Muscle layer of duodenum (tissue), 2 donors: ENCODE results near the gene TMEM161B.
"Not testable (repeated sequence)": the region's sequence is repeated elsewhere in the genome, so short reads cannot be mapped to it uniquely, and the experiment has no call there.

Experiments used
- H3K27ac ChIP-seq: one replicate; pipeline ENCODE4 v1.7.0; 2013; ENCODE audit warnings: mild to moderate bottlenecking, low read length
- H3K27me3 ChIP-seq: one replicate; pipeline ENCODE4 v1.7.0; 2013; ENCODE audit warnings: low read depth, mild to moderate bottlenecking, control low read depth, low read length
- H3K36me3 ChIP-seq, 2 donors: one replicate each; pipeline ENCODE4 v1.7.0; 2013; ENCODE audit warnings: low read length in 2 of 2, control low read depth in 1 of 2, mild to moderate bottlenecking in 1 of 2; ENCODE audit not compliant: insufficient read depth in 2 of 2, control insufficient read depth in 1 of 2
- H3K4me1 ChIP-seq, 2 donors: one replicate each; pipeline ENCODE4 v1.7.0; 2013; ENCODE audit warnings: low read length in 2 of 2, mild to moderate bottlenecking in 2 of 2, control low read depth in 1 of 2, moderate library complexity in 1 of 2; ENCODE audit not compliant: insufficient read depth in 2 of 2, control insufficient read depth in 1 of 2
- H3K4me3 ChIP-seq, 2 donors: one replicate each; pipeline ENCODE4 v1.7.0; 2013; ENCODE audit warnings: low read length in 2 of 2, low read depth in 1 of 2, mild to moderate bottlenecking in 1 of 2
- H3K9me3 ChIP-seq, 2 donors: one replicate each; pipeline ENCODE4 v1.7.0; 2013; ENCODE audit warnings: low read length in 2 of 2, control low read depth in 1 of 2, mild to moderate bottlenecking in 1 of 2; ENCODE audit not compliant: control insufficient read depth in 1 of 2
- donor health status: healthy.

TMEM161B gene

GRCh38 chr5:88248743-88249540 lies 19.7 kb downstream of the TMEM161B start:
- H3K4me3 ChIP-seq = no peak overlapping the region
- no peaks in the 10 kb centered on the region for H3K27me3 ChIP-seq
- no peaks in the 10 kb centered on the region for H3K4me1 ChIP-seq
- H3K36me3 ChIP-seq = no peaks in the 10 kb centered on the region
- H3K9me3 ChIP-seq = no peaks in the 10 kb centered on the region
- no peak overlapping the region for H3K27ac ChIP-seq

- no peak overlapping the region for H3K27ac ChIP-seq
- no peak overlapping the region for H3K4me3 ChIP-seq
- H3K4me1 ChIP-seq = no peaks in the 10 kb centered on the region
- no peaks in the 10 kb centered on the region for H3K27me3 ChIP-seq
- no peaks in the 10 kb centered on the region for H3K36me3 ChIP-seq
- H3K9me3 ChIP-seq = no peaks in the 10 kb centered on the region
Measured at GRCh38 chr5:88248094-88248493, 20.6 kb downstream of the TMEM161B start.

GRCh38 chr5:88245893-88246244 lies 22.8 kb downstream of the TMEM161B start:
- no peaks in the 10 kb centered on the region for H3K4me1 ChIP-seq
- H3K9me3 ChIP-seq = no peaks in the 10 kb centered on the region
- no peaks in the 10 kb centered on the region for H3K27me3 ChIP-seq
- H3K27ac ChIP-seq = no peak overlapping the region
- no peak overlapping the region for H3K4me3 ChIP-seq
- H3K36me3 ChIP-seq = no peaks in the 10 kb centered on the region

DNA sequence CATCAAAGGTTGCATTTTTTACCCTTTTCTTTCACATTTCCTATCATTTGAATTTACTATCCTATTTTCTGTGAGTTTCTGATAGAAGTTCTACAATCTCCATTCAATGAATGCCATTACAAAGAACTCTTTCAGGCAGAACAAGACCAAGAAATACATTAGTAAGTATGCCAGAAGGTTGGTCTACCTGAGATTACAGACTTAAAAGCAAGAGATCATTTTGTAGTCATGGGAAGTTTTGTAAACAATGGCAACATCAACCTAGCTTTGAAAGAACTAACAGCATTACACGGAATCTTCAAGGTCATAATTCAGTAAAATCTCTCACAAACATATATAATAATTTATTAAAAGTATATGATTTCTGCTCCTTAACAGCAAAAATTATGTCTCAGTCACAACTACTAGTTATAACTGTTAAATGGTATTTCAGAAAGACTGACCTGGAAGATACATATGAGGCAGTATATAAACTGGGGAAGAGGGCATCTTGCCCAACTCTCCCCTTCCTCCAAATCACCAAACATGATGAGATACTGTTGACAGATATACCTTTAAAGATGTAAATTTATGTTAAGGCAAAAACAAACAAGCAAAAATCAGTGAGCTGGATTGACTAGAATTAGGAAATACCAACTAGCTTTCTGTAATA lies 23.3 kb downstream of the TMEM161B start:
- H3K27me3 ChIP-seq = no peaks in the 10 kb centered on the region
- no peaks in the 10 kb centered on the region for H3K4me1 ChIP-seq
- H3K4me3 ChIP-seq = no peak overlapping the region
- no peak overlapping the region for H3K27ac ChIP-seq
- no peaks in the 10 kb centered on the region for H3K9me3 ChIP-seq
- no peaks in the 10 kb centered on the region for H3K36me3 ChIP-seq

GRCh38 chr5:88244686-88245085 lies 24.0 kb downstream of the TMEM161B start:
- no peaks in the 10 kb centered on the region for H3K4me1 ChIP-seq
- peaks cover 0 to 5% of the 10 kb centered on the region in 2 donors for H3K36me3 ChIP-seq
- H3K4me3 ChIP-seq = no peak overlapping the region
- H3K27ac ChIP-seq = no peak overlapping the region
- H3K27me3 ChIP-seq = no peaks in the 10 kb centered on the region
- H3K9me3 ChIP-seq = no peaks in the 10 kb centered on the region

GRCh38 chr5:88243493-88243892 lies 25.2 kb downstream of the TMEM161B start:
- H3K36me3 ChIP-seq, H3K27me3 ChIP-seq, H3K9me3 ChIP-seq, H3K4me1 ChIP-seq, H3K27ac ChIP-seq, H3K4me3 ChIP-seq: not testable (repeated sequence)

DNA sequence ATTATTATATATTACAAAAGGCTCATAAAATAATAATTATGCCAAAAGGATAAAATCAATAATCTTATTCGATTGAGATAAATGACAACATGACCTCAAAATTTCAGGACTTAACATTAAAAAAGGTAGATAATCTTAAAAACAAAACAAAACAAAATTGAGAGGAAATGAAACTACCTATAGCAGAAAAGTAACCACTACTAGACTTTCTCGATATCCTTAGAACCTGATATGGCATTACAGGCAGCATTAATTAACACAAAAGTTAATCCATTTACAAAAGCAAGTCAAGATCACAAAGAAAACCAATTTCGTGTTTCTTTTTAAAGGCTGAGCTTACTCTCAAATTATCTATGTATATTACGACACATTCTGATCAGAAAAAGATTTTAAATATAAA lies 29.9 kb downstream of the TMEM161B start:
- Histone ChIP-seq H3K9me3 (no peaks in the 10 kb centered on the region), H3K4me3 (no peak overlapping the region), H3K27me3 (no peaks in the 10 kb centered on the region), H3K36me3 (peaks cover 8 to 13% of the 10 kb centered on the region in 2 donors), H3K4me1 (no peaks in the 10 kb centered on the region), H3K27ac (no peak overlapping the region)

DNA sequence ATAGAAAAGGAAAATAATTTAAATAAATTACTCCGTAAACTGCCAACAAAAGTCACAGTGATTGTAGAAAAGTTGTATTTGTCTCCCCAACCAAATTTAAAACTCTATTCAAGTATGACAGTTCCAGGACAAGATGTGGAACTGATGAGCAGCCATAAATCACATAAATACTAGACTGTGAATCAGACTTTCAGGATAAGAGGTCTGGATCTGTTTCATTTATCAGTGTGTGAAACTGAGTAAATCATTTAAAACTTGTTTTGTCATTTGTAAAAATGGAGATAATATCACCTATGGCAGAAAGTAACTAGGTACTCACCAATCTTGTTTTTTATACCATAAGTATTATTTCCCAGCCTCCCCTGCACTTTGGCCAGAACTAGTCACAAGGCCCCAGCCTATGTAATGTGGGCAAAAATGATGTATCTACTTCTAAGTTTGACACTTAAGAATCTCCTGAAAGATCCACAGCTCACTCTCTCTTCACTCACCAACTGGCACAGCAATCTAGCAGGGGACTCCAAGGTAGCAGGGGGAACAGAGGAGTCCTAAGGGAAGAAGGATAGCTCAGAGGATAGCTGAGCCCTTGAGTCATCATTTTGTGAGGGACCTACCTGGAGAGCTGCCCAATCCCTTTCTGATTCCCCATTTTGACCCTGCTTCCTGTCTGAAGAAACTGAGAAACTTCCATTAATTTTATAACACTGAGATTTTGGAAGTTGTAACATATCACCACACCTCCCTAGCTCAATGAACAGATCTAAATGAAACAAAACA lies 31.6 kb downstream of the TMEM161B start:
- Histone ChIP-seq H3K27me3 (no peaks in the 10 kb centered on the region), H3K4me1 (no peaks in the 10 kb centered on the region), H3K4me3 (no peak overlapping the region), H3K36me3 (peaks cover 8 to 13% of the 10 kb centered on the region in 2 donors), H3K27ac (no peak overlapping the region), H3K9me3 (no peaks in the 10 kb centered on the region)

- H3K27ac ChIP-seq = no peak overlapping the region
- H3K36me3 ChIP-seq = peaks cover 8 to 13% of the 10 kb centered on the region in 2 donors
- H3K27me3 ChIP-seq = no peaks in the 10 kb centered on the region
- no peak overlapping the region for H3K4me3 ChIP-seq
- no peaks in the 10 kb centered on the region for H3K9me3 ChIP-seq
- no peaks in the 10 kb centered on the region for H3K4me1 ChIP-seq
Measured at GRCh38 chr5:88235828-88236227, 32.8 kb downstream of the TMEM161B start.

DNA sequence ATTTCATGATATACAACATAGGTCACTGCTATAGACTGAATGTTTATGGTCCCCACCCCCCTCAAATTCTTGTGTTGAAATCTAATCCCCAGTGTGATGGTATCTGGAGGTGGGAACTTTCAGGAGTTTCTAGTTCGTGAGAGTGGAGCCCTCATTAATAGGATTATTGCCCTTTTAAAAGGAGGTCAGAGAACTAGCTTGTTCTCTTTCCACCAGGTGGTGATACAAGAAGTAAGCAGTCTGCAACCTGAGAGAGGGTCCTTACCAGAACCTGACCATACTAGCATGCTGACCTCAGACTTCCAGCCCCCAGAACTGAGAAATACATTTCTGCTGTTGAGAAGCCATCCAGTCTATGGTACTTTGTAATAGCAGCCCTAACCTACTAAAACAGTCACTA lies 33.3 kb downstream of the TMEM161B start:
- no peaks in the 10 kb centered on the region for H3K9me3 ChIP-seq
- H3K27me3 ChIP-seq = no peaks in the 10 kb centered on the region
- H3K4me1 ChIP-seq = no peaks in the 10 kb centered on the region
- no peak overlapping the region for H3K4me3 ChIP-seq
- H3K27ac ChIP-seq = no peak overlapping the region
- peaks cover 8 to 13% of the 10 kb centered on the region in 2 donors for H3K36me3 ChIP-seq

DNA sequence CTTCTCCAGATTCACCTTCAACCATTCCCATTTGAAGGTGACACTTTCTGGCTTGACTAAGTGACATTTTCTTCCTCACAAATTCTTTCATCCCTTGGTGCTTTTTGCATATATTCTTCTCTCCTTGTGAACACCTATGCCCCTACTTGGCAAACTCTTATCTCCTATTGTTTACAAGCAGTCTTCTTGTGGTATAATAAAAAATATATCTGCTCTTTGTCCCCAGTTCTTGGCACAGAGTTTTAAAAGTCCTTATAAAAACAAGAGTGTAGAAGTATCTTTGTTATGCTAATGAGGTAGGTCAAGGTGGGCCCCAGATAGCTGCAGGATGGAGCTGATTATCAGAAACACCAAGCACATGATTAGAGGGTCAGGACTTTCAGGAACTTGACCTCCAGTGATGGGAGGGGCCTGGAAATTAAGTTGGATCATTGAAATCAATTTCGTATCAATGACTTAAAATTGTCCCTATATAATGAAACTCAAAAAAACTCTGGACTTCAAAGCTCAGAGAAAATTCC lies 38.0 kb downstream of the TMEM161B start:
- Histone ChIP-seq H3K4me3 (no peak overlapping the region), H3K4me1 (no peaks in the 10 kb centered on the region), H3K9me3 (no peaks in the 10 kb centered on the region), H3K27me3 (no peaks in the 10 kb centered on the region), H3K36me3 (peaks cover 4 to 18% of the 10 kb centered on the region in 2 donors), H3K27ac (no peak overlapping the region)
